AG04449 (cell line): ENCODE results near the gene EFNA5.

Source experiments
- CTCF ChIA-PET: fragments of 350-600 bp; formaldehyde crosslinking; extraction: SDS; loops from one replicate; lab custom pipeline; 2021; ENCODE audit warnings: antibody characterized with exemption; lab: Yijun Ruan, JAX
- POLR2A ChIA-PET: fragments of 400-600, 350-600 bp; formaldehyde crosslinking; extraction: SDS; loops from one replicate; lab custom pipeline; 2020; ENCODE audit warnings: antibody characterized with exemption, inconsistent platforms; lab: Yijun Ruan, JAX
- DNase-seq: peaks from one replicate; pipeline ENCODE4 v3.0.0-alpha.2; 2010; ENCODE audit warnings: low read depth, low spot score
- H3K4me3 ChIP-seq: 2 replicates; pipeline ENCODE4 v1.5.1; 2011; ENCODE audit warnings: low read depth, mild to moderate bottlenecking, control low read depth, low read length
- TF ChIP-seq, protein P1 (sequence below): IDR thresholded peaks from one replicate; pipeline ENCODE4 v1.5.1; 2011; ENCODE audit warnings: mild to moderate bottlenecking, moderate library complexity, low read length, control low read depth, inconsistent platforms; ENCODE audit not compliant: insufficient read depth; ENCODE audit errors: missing control alignments

Gene EFNA5

GRCh38 chr5:107446972-107447371 is 223.8 kb downstream of the EFNA5 start:
- ChIA-PET POLR2A (no interaction called here), CTCF (no interaction called here)
- DNase-seq, result no peak
- TF ChIP-seq, protein P1, sequence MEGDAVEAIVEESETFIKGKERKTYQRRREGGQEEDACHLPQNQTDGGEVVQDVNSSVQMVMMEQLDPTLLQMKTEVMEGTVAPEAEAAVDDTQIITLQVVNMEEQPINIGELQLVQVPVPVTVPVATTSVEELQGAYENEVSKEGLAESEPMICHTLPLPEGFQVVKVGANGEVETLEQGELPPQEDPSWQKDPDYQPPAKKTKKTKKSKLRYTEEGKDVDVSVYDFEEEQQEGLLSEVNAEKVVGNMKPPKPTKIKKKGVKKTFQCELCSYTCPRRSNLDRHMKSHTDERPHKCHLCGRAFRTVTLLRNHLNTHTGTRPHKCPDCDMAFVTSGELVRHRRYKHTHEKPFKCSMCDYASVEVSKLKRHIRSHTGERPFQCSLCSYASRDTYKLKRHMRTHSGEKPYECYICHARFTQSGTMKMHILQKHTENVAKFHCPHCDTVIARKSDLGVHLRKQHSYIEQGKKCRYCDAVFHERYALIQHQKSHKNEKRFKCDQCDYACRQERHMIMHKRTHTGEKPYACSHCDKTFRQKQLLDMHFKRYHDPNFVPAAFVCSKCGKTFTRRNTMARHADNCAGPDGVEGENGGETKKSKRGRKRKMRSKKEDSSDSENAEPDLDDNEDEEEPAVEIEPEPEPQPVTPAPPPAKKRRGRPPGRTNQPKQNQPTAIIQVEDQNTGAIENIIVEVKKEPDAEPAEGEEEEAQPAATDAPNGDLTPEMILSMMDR, result no peak
- H3K4me3 ChIP-seq, result no peak overlapping the region

- DNase-seq, result no peak
- no peak overlapping the region for H3K4me3 ChIP-seq
- POLR2A ChIA-PET, result no interaction called here
- TF ChIP-seq, protein P1, result no peak
- CTCF ChIA-PET, result no interaction called here
These were observed 226.4 kb downstream of the EFNA5 start for GRCh38 chr5:107444300-107444699.

GRCh38 chr5:107443897-107444296 is 226.8 kb downstream of the EFNA5 start:
- no peak for DNase-seq
- TF ChIP-seq, protein P1, result no peak
- ChIA-PET POLR2A (no interaction called here), CTCF (no interaction called here)
- H3K4me3 ChIP-seq, result no peak overlapping the region

DNA sequence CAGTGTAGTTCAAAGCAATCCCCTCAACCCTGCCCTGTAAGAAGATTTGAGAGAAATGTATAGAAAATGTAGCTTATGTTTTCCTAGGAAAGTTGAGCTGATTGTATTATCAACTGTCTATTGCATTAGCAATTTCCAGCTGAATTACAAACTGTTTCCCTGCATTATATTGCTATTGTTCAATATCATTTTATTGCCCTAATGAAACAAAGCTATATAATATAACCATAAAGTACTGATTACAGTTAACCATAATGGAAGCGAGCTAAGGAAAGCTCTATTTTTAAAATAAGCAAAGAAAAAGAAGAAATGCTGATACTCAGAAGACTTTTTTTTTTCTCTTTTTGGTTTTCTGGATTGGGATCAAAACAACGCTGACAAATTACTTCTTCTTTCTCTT is 228.3 kb downstream of the EFNA5 start:
- POLR2A ChIA-PET, result no interaction called here
- DNase-seq, result no peak
- no peak overlapping the region for H3K4me3 ChIP-seq
- TF ChIP-seq, protein P1, result no peak
- CTCF ChIA-PET, result interaction anchor here (0.8 kb wide), 1 partner anchor 130 kb away, joined by 3 read pairs; no protein-coding TSS in a partner anchor

DNA sequence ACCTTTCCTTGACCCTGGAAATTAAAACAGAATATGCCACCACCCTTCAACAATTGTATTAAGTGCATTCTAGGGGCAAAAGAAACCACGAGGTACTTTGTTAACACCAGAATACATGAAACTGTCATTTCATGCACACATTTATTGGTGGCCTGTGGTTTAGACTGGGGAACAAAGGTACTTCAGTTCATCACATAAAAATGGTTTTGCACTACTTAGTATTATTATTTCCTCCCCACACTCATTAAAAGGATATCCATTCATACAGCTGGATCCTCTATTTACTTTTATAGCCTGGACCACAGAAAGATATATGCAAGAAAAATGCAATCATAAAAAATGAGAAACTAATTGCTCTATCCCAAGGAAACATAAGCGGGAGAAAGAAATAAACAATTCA is 230.9 kb downstream of the EFNA5 start:
- no peak for DNase-seq
- TF ChIP-seq, protein P1, result no peak
- ChIA-PET POLR2A (no interaction called here), CTCF (no interaction called here)
- H3K4me3 ChIP-seq, result no peak overlapping the region

GRCh38 chr5:107437986-107438510 is 232.7 kb downstream of the EFNA5 start:
- TF ChIP-seq, protein P1, result no peak
- no peak overlapping the region for H3K4me3 ChIP-seq
- CTCF ChIA-PET, result no interaction called here
- no peak for DNase-seq
- POLR2A ChIA-PET, result no interaction called here
